CD4-positive, alpha-beta T cell treated with Interferon alpha-2 for 1 hour (primary cell): ENCODE data around the gene FIGNL2.
A peak's percentile ranks its signal among the peaks of the same experiment; 100 is the strongest.

Experiments used
- DNase-seq, 2 donors: peaks; one replicate each; pipeline ENCODE4 v3.0.0-alpha.2; 2020 to 2022

FIGNL2 gene

GRCh38 chr12:51873251-51873994 lies 24.9 kb upstream of the FIGNL2 start:
- DNase-seq: no peak

GRCh38 chr12:51872689-51872981 lies 24.1 kb upstream of the FIGNL2 start:
- DNase-seq: no peak

GRCh38 chr12:51871918-51872688 lies 23.6 kb upstream of the FIGNL2 start:
- no peak for DNase-seq

GRCh38 chr12:51871126-51871525 lies 22.6 kb upstream of the FIGNL2 start:
- DNase-seq: peak in 1 of 2 donors; percentile 28

- no peak for DNase-seq
Observed at GRCh38 chr12:51870504-51870903, 22.0 kb upstream of the FIGNL2 start.

- DNase-seq: no peak
Observed at GRCh38 chr12:51869931-51870330, 21.4 kb upstream of the FIGNL2 start.

GRCh38 chr12:51869496-51869865 lies 21.0 kb upstream of the FIGNL2 start:
- DNase-seq: no peak

- DNase-seq: no peak
Observed at GRCh38 chr12:51868821-51869495, 20.4 kb upstream of the FIGNL2 start.

- no peak for DNase-seq
Observed at GRCh38 chr12:51867796-51868428, 19.4 kb upstream of the FIGNL2 start.

- no peak for DNase-seq
Observed at GRCh38 chr12:51867371-51867770, 18.9 kb upstream of the FIGNL2 start.

- DNase-seq: no peak
Observed at GRCh38 chr12:51866762-51867161, 18.2 kb upstream of the FIGNL2 start.

GRCh38 chr12:51866324-51866723 lies 17.8 kb upstream of the FIGNL2 start:
- DNase-seq: no peak

GRCh38 chr12:51865757-51866270 lies 17.3 kb upstream of the FIGNL2 start:
- DNase-seq: no peak

- DNase-seq: no peak
Observed at GRCh38 chr12:51864833-51865670, 16.5 kb upstream of the FIGNL2 start.

- DNase-seq: no peak
Observed at GRCh38 chr12:51863933-51864832, 15.7 kb upstream of the FIGNL2 start.

- no peak for DNase-seq
Observed at GRCh38 chr12:51863363-51863932, 14.9 kb upstream of the FIGNL2 start.

- DNase-seq: no peak
Observed at GRCh38 chr12:51862947-51863346, 14.4 kb upstream of the FIGNL2 start.

- no peak for DNase-seq
Observed at GRCh38 chr12:51860986-51861385, 12.5 kb upstream of the FIGNL2 start.

- no peak for DNase-seq
Observed at GRCh38 chr12:51855586-51856428, 7.3 kb upstream of the FIGNL2 start.
